H1 (cell line): ENCODE results near the gene SRSF9. TPM values are rescaled to one million over a fixed set of nuclear protein-coding genes. Genes with fewer than 3 reads are reported as not detected.

Source experiments
- CTCF ChIA-PET: fragments of 300-600 bp; sonication (Branson Sonifier 250); formaldehyde crosslinking; loops from one replicate; lab custom pipeline; 2021; ENCODE audit not compliant: partially characterized antibody; lab: Charles Lee
- POLR2A ChIA-PET: fragments of 300-600 bp; sonication (Branson Sonifier 250); formaldehyde crosslinking; loops from one replicate; lab custom pipeline; 2021; ENCODE audit warnings: inconsistent platforms; ENCODE audit not compliant: partially characterized antibody; lab: Charles Lee
- DNase-seq, 2 experiments: peaks; one replicate each; pipeline versions ENCODE4 v3.0.0 to v3.0.0-alpha.2; 2010 to 2022; ENCODE audit warnings: low spot score in 2 of 2, low read depth in 1 of 2, mixed read lengths in 1 of 2
- FAIRE-seq: peaks from 2 replicates; lab custom pipeline; 2011; peaks lifted over from hg19 to GRCh38; lab: Jason Lieb, UNC
- H2AFZ ChIP-seq: 2 replicates; pipeline ENCODE4 v1.8.1; 2012; ENCODE audit warnings: low read length, inconsistent platforms
- H2AK5ac ChIP-seq: 2 replicates; pipeline ENCODE4 v1.6.1; 2013; ENCODE audit warnings: low read depth, low read length
- H2BK120ac ChIP-seq: replicated peaks from 2 replicates; pipeline ENCODE3; 2013; ENCODE audit warnings: low read depth, low read length, inconsistent platforms
- H2BK12ac ChIP-seq: 2 replicates; pipeline ENCODE4 v1.6.1; 2013; ENCODE audit warnings: low read depth, low read length
- H2BK15ac ChIP-seq: 2 replicates; pipeline ENCODE4 v1.6.1; 2013; ENCODE audit warnings: low read length
- H2BK20ac ChIP-seq: 2 replicates; pipeline ENCODE4 v1.6.1; 2013; ENCODE audit warnings: low read length
- H2BK5ac ChIP-seq: 2 replicates; pipeline ENCODE4 v1.6.1; 2013; ENCODE audit warnings: low read depth, low read length
- H3K14ac ChIP-seq: 2 replicates; pipeline ENCODE4 v1.6.1; 2013; ENCODE audit warnings: inconsistent platforms; ENCODE audit not compliant: insufficient read length
- H3K18ac ChIP-seq: 2 replicates; pipeline ENCODE4 v1.6.1; 2013; ENCODE audit warnings: low read length; ENCODE audit errors: extremely low read depth
- H3K23ac ChIP-seq: 2 replicates; pipeline ENCODE4 v1.6.1; 2013; ENCODE audit warnings: inconsistent platforms; ENCODE audit not compliant: insufficient read length
- H3K23me2 ChIP-seq: 2 replicates; pipeline ENCODE4 v1.6.1; 2013; ENCODE audit warnings: low read depth, low read length
- H3K27ac ChIP-seq: 2 replicates; pipeline ENCODE4 v1.6.1; 2011; ENCODE audit warnings: low read depth, low read length, inconsistent platforms
- H3K27me3 ChIP-seq, 4 experiments: replicated peaks in 1 of 4; 1 replicate in 1 of 4; 2 replicates in 3 of 4; pipeline versions ENCODE4 v1.6.1 to v1.8.1; 2011 to 2013; ENCODE audit warnings: low read length in 3 of 4, mild to moderate bottlenecking in 3 of 4, inconsistent platforms in 2 of 4, mixed read lengths in 2 of 4, moderate library complexity in 1 of 4; ENCODE audit not compliant: control insufficient read depth in 3 of 4, insufficient read depth in 3 of 4; ENCODE audit errors: extremely low read depth in 1 of 4
- H3K36me3 ChIP-seq, 4 experiments: 2 replicates each; pipeline versions ENCODE4 v1.6.1 to v1.8.1; 2011 to 2013; ENCODE audit warnings: mild to moderate bottlenecking in 4 of 4, low read length in 3 of 4, moderate library complexity in 2 of 4, control low read depth in 1 of 4, inconsistent platforms in 1 of 4; ENCODE audit not compliant: insufficient read depth in 4 of 4, control insufficient read depth in 2 of 4
- H3K4ac ChIP-seq: replicated peaks from 2 replicates; pipeline ENCODE3; 2013; ENCODE audit warnings: low read length, low read depth, mixed read lengths, inconsistent platforms; ENCODE audit not compliant: insufficient read length
- H3K4me1 ChIP-seq, 4 experiments: replicated peaks in 1 of 4; 1 replicate in 1 of 4; 2 replicates in 3 of 4; pipeline versions ENCODE4 v1.6.1 to v1.8.1; 2011 to 2013; ENCODE audit warnings: low read length in 3 of 4, inconsistent platforms in 2 of 4, mixed read lengths in 1 of 4; ENCODE audit not compliant: insufficient read depth in 4 of 4, control insufficient read depth in 3 of 4
- H3K4me2 ChIP-seq, 2 experiments: 2 replicates each; pipeline versions ENCODE4 v1.6.1 to v1.8.1; 2011 to 2013; ENCODE audit warnings: low read depth in 2 of 2, low read length in 2 of 2, control low read depth in 1 of 2, inconsistent platforms in 1 of 2, mild to moderate bottlenecking in 1 of 2; ENCODE audit not compliant: insufficient read depth in 1 of 2
- H3K4me3 ChIP-seq, 4 experiments: fragments of 200-600, 300-600 bp in 1 of 4; sonication (generic), shearing (Covaris generic), sonication (Bioruptor Twin) in 1 of 4; 2 replicates each; pipeline versions ENCODE4 v1.5.1 to v1.8.1; 2011 to 2016; ENCODE audit warnings: low read length in 4 of 4, low read depth in 3 of 4, control low read depth in 2 of 4, inconsistent platforms in 2 of 4, mild to moderate bottlenecking in 2 of 4, mixed read lengths in 1 of 4, moderate library complexity in 1 of 4; ENCODE audit not compliant: insufficient read depth in 2 of 4; ENCODE audit errors: extremely low read depth in 1 of 4
- H3K56ac ChIP-seq: replicated peaks from 2 replicates; pipeline ENCODE3; 2013; ENCODE audit warnings: low read depth, mild to moderate bottlenecking, mixed read lengths, low read length, inconsistent platforms; ENCODE audit not compliant: insufficient read length
- H3K79me1 ChIP-seq: 2 replicates; pipeline ENCODE4 v1.6.1; 2013; ENCODE audit warnings: low read depth, low read length, control low read depth
- H3K79me2 ChIP-seq, 2 experiments: 2 replicates each; pipeline versions ENCODE4 v1.6.1 to v1.8.1; 2012 to 2013; ENCODE audit warnings: low read length in 2 of 2, mild to moderate bottlenecking in 2 of 2, inconsistent platforms in 1 of 2; ENCODE audit not compliant: insufficient read depth in 2 of 2, control insufficient read depth in 1 of 2
- H3K9ac ChIP-seq, 4 experiments: replicated peaks in 1 of 4; 1 replicate in 1 of 4; 2 replicates in 3 of 4; pipeline versions ENCODE4 v1.6.1 to v1.8.1; 2011 to 2013; ENCODE audit warnings: low read depth in 3 of 4, low read length in 3 of 4, control low read depth in 2 of 4, mild to moderate bottlenecking in 2 of 4, moderate library complexity in 2 of 4, inconsistent platforms in 1 of 4; ENCODE audit errors: extremely low read depth in 1 of 4
- H3K9me3 ChIP-seq, 2 experiments: 2 replicates each; pipeline versions ENCODE4 v1.6.1 to v1.8.1; 2012 to 2013; ENCODE audit warnings: mild to moderate bottlenecking in 2 of 2, moderate library complexity in 2 of 2, control low read depth in 1 of 2, inconsistent platforms in 1 of 2, low read depth in 1 of 2, low read length in 1 of 2, mixed read lengths in 1 of 2; ENCODE audit not compliant: insufficient read depth in 2 of 2
- H4K20me1 ChIP-seq, 2 experiments: replicated peaks in 1 of 2; 2 replicates each; pipeline versions ENCODE3 to v1.8.1; 2011 to 2013; ENCODE audit warnings: inconsistent platforms in 2 of 2, low read length in 2 of 2, mild to moderate bottlenecking in 1 of 2; ENCODE audit not compliant: insufficient read depth in 2 of 2, control insufficient read depth in 1 of 2
- H4K5ac ChIP-seq: 2 replicates; pipeline ENCODE4 v1.6.1; 2013; ENCODE audit warnings: low read length, low read depth, mixed read lengths, inconsistent platforms; ENCODE audit not compliant: insufficient read length
- H4K8ac ChIP-seq: 2 replicates; pipeline ENCODE4 v1.8.0; 2013; ENCODE audit warnings: mild to moderate bottlenecking, moderate library complexity, low read length, inconsistent platforms; ENCODE audit not compliant: insufficient read depth; ENCODE audit errors: extremely low read depth
- H4K91ac ChIP-seq: replicated peaks from 2 replicates; pipeline ENCODE3; 2013; ENCODE audit warnings: low read length, mixed read lengths, inconsistent platforms; ENCODE audit not compliant: insufficient read length
- CREB1 ChIP-seq: IDR thresholded peaks from 2 replicates; pipeline ENCODE4 v1.6.1; 2012; ENCODE audit warnings: inconsistent platforms
- KDM4A ChIP-seq: IDR thresholded peaks from one replicate; pipeline ENCODE4 v1.7.1; 2012; ENCODE audit warnings: low read depth, mild to moderate bottlenecking, moderate library complexity, low read length, inconsistent platforms; ENCODE audit not compliant: severe bottlenecking
- WGBS, 2 experiments: shearing (Covaris generic) in 1 of 2; methylation state at CpG; one replicate each; pipeline versions ENCODE4 v1.1.6 to v1.1.7; 2013 to 2015; ENCODE audit warnings: low lambda C conversion rate in 2 of 2, mixed read lengths in 2 of 2, inconsistent platforms in 1 of 2, low coverage in 1 of 2, missing lambda C conversion rate in 1 of 2; ENCODE audit not compliant: insufficient replicate concordance in 2 of 2, insufficient coverage in 1 of 2, insufficient read length in 1 of 2; ENCODE audit errors: extremely low coverage in 1 of 2, missing lambda C conversion rate in 1 of 2; 5-methylcytosine and 5-hydroxymethylcytosine counted together
- polyA plus RNA-seq, 7 experiments: library from polyadenylated mRNA; depleted of rRNA in 3 of 7; stranded (reverse) in 5 of 7; unstranded in 2 of 7; fragments of >200 nt in 5 of 7; fragments of 200-250 nt in 2 of 7; gene quantifications; 1 replicate in 5 of 7; 2 replicates in 1 of 7; 4 replicates in 1 of 7; pipeline versions ENCODE4 v1.2.1 to v1.2.3, GENCODE V29; 2011 to 2013; ENCODE audit warnings: missing spikeins in 2 of 7, mixed read lengths in 2 of 7
- total RNA-seq: library from RNA; stranded (reverse); fragmentation: NEBNext Ultra II Directional; extraction: Animal tissue kit (Norgen Biotek cat#: 25700); gene quantifications from 2 replicates; pipeline ENCODE4 v1.2.1, GENCODE V29; 2021
- TF ChIP-seq, protein P1 (sequence below), 3 experiments: IDR thresholded peaks; 1 replicate in 2 of 3; 2 replicates in 1 of 3; pipeline versions ENCODE4 v1.5.1 to v1.6.1; 2011; ENCODE audit warnings: low read length in 3 of 3, mild to moderate bottlenecking in 3 of 3, inconsistent platforms in 2 of 3, low read depth in 1 of 3, moderate library complexity in 1 of 3; ENCODE audit not compliant: insufficient read depth in 1 of 3; ENCODE audit errors: control extremely low read depth in 1 of 3

SRSF9 gene
- total and polyA plus RNA-seq, 2 of the 8 experiments (the other 6 are each of a cell fraction or from before 2014, with no cell fraction given), result 172 to 304 TPM

DNA sequence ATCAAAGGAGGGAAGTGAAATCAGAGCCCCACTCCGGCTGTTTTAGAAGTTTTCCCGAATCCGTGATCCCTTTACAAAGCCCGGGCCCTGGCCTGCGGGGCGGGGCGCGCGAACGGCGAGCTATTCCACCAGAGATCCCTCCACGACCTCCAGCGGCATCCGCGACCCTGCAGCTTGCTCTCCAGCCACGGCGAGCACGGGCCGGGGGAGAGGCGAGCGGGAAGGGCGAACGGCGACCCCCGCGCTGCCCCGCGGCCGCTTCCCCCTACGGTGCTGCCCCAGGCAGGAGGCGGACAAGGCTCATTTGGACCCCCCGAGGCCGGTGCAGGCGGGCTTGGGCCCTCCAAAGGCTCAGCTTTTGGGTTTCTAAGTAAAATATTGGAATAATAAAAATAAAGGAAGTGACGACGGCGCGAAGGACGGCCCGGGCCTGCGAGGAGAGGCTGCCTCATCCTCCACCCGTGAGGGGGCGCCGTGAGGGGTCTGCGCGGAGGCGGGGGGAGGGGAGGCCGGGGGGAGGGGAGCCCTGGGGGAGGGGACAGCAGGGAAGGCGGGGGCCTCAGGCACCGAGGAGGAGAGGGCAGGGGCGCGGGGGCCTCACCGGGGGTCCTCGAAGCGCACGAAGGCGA, 613 bp downstream of the SRSF9 start:
- peaks cover 0 to 49% of the 10 kb centered on the region in 2 experiments; a peak in 3 of 4 replicates for H3K79me2 ChIP-seq
- peak overlapping the region; percentile 97 for H3K56ac ChIP-seq
- H3K9ac ChIP-seq, result peak overlapping the region; percentile 69 to 96 (median 94)
- peaks cover 0 to 5% (median 0%) of the 10 kb centered on the region in 4 experiments; a peak in 2 of 7 replicates for H3K4me1 ChIP-seq
- peak overlapping the region; percentile 85; the same call in 1 of the 2 replicates for H2BK12ac ChIP-seq
- DNase-seq, result no peak
- H3K27me3 ChIP-seq, result no peaks in the 10 kb centered on the region
- no peaks in the 10 kb centered on the region; the same call in none of the 2 replicates for H3K79me1 ChIP-seq
- H3K4ac ChIP-seq, result peak overlapping the region; percentile 95
- H2BK20ac ChIP-seq, result no peak overlapping the region
- peak overlapping the region; percentile 96 for H4K5ac ChIP-seq
- no peak overlapping the region for H3K23ac ChIP-seq
- WGBS, 2 experiments, result 0% methylated on average over 40 of the region's 57 CpGs; no CpG with 5 or more reads in 1 of the 2 experiments
- FAIRE-seq, result no peak
- ChIA-PET POLR2A (interaction anchor here (0.6 to 18.7 kb wide), 26 partner anchors 11 to 273 kb away, joined by 3 to 365 read pairs (median 4); partner anchors contain the start of genes COQ5, COX6A1, DYNLL1 and GATC), CTCF (interaction anchor here (0.7 to 9.3 kb wide), 17 partner anchors 11 to 142 kb away, joined by 3 to 152 read pairs (median 5); partner anchors contain the start of genes COX6A1, DYNLL1, GATC and PLA2G1B)
- H3K9me3 ChIP-seq, result no peaks in the 10 kb centered on the region
- H4K20me1 ChIP-seq, result peaks cover 10 to 15% of the 10 kb centered on the region in 2 experiments
- no peak overlapping the region for H2AK5ac ChIP-seq
- TF ChIP-seq, protein P1, sequence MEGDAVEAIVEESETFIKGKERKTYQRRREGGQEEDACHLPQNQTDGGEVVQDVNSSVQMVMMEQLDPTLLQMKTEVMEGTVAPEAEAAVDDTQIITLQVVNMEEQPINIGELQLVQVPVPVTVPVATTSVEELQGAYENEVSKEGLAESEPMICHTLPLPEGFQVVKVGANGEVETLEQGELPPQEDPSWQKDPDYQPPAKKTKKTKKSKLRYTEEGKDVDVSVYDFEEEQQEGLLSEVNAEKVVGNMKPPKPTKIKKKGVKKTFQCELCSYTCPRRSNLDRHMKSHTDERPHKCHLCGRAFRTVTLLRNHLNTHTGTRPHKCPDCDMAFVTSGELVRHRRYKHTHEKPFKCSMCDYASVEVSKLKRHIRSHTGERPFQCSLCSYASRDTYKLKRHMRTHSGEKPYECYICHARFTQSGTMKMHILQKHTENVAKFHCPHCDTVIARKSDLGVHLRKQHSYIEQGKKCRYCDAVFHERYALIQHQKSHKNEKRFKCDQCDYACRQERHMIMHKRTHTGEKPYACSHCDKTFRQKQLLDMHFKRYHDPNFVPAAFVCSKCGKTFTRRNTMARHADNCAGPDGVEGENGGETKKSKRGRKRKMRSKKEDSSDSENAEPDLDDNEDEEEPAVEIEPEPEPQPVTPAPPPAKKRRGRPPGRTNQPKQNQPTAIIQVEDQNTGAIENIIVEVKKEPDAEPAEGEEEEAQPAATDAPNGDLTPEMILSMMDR (IDR thresholded peaks at IDR 0.05; ENCODE audit: control extremely low read depth in 1 of 3, insufficient read depth in 1 of 3, low read depth in 1 of 3, low read length in 3 of 3), result peak in 1 of 3 experiments; percentile 19; a peak in 1 of 4 replicates
- no peak for TF ChIP-seq CREB1
- peak; percentile 44 for TF ChIP-seq KDM4A
- peak overlapping the region; percentile 78 to 83 for H3K4me2 ChIP-seq
- H2AFZ ChIP-seq, result no peak overlapping the region
- peak overlapping the region; percentile 90 for H4K8ac ChIP-seq
- peak overlapping the region; percentile 96 for H3K27ac ChIP-seq
- no peak overlapping the region for H3K14ac ChIP-seq
- peak overlapping the region; percentile 95; the same call in 1 of the 2 replicates for H2BK15ac ChIP-seq
- H3K18ac ChIP-seq, result peak overlapping the region; percentile 98
- peaks cover 5% of the 10 kb centered on the region for H3K23me2 ChIP-seq
- peaks cover 16 to 25% (median 19%) of the 10 kb centered on the region in 4 experiments for H3K36me3 ChIP-seq
- peak overlapping the region; percentile 98 for H2BK5ac ChIP-seq
- peak overlapping the region; percentile 99 for H4K91ac ChIP-seq
- no peak overlapping the region for H2BK120ac ChIP-seq
- H3K4me3 ChIP-seq, result peak overlapping the region; percentile 76 to 97 (median 78)
